Fibroblast of peridontal ligament (primary cell): ENCODE data around the gene RPRD1B.
"Not testable (repeated sequence)": the region's sequence is repeated elsewhere in the genome, so short reads cannot be mapped to it uniquely, and the experiment has no call there.

Experiments used
- DNase-seq: peaks from one replicate; pipeline ENCODE4 v3.0.0-alpha.2; 2010; ENCODE audit errors: extremely low read depth

Gene RPRD1B

DNA sequence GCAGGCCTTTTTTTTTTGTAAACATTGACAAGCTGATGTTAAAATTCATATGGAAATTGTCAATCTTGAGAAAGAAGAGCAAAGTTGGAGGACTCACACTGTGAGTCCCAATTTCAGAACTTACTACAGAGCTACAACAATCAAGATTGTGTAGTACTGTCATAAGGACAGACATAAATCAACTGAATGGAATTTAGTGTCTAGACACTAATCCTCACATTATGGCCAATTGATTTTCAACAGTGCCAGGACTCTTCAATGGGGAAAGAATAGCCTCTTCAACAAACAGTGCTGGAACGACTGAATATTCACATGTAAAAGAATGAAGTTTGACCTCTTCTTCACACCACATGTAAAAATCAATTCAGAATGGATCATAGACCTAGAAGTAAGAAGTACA is 70.7 kb downstream of the RPRD1B start:
- DNase-seq = no peak

GRCh38 chr20:38106461-38106860 is 72.9 kb downstream of the RPRD1B start:
- no peak for DNase-seq

GRCh38 chr20:38107386-38107785 is 73.8 kb downstream of the RPRD1B start:
- DNase-seq = not testable (repeated sequence)

GRCh38 chr20:38107916-38108315 is 74.4 kb downstream of the RPRD1B start:
- DNase-seq = not testable (repeated sequence)

- peak; percentile 44 for DNase-seq
Observed at GRCh38 chr20:38108438-38108985, 75.0 kb downstream of the RPRD1B start.

DNA sequence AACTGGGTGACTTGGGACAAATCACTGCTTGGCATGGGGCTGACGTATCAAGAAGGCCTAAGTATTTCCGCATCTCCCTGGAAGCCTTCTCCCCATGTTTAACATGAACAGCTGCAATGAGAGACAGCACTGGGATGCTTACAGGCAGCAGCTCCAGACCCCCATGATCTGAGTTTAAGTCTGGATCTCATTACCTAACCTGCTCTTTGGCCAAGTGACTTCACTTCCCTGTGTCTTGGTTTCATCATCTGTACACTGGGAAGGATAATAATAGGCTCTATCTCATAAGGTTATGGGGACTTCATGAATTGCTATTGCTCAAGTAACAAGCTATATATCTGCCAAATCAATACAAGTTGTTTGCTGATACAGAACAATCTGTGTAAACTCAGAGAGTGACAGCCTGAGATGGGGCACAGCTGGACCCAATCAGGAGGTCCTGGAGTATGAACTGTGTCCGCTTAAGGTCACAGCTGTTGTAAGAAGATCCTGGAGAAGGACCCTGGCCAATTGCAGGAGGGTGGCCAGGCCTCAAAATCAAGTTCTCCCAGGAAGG is 75.5 kb downstream of the RPRD1B start:
- peak; percentile 86 for DNase-seq

DNA sequence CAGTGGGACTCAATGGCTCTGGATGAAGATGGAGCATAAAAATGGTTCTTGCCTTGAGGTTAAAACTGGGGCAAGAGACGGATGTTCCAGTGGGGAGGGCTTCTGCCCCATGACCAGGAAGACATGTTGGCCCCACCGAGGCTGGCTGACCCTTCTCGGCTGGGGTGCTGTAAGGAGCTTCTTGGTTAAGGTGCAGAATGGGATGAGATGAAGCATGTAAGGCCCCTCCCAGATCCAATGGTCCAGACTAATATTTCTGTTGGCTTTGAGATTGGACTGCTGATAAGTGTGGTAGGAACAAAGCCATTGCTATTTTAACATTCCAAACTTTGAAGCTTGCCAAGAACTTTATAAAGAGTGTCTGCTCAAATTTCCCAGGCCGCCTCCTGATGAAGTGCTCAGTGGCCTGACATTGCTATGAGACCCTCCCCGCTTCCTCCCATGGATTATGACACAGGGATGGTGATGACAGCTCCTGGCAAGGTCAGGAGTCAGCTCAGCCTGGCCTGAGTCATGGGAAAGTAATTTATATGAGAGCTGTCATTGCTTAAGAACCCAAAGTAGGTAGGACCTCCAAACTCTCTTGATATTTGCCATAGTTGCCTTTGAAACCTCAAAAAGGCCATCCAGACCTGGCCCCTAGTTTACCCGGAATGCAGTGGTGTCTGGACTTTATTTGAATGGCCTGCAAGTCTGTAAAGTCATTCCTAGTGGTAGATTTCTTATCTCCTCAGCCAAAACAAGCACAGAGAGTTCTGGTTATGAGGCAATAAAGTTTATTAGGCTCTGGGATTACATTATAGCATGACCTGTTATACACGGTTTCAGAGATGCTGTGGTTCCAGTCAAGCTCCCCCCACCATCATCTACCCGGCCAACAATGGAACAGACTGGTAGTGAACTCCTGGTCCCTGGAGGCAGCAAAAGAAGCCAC is 76.3 kb downstream of the RPRD1B start:
- peak; percentile 92 for DNase-seq

- DNase-seq = no peak
Observed at GRCh38 chr20:38110525-38111178, 77.1 kb downstream of the RPRD1B start.

DNA sequence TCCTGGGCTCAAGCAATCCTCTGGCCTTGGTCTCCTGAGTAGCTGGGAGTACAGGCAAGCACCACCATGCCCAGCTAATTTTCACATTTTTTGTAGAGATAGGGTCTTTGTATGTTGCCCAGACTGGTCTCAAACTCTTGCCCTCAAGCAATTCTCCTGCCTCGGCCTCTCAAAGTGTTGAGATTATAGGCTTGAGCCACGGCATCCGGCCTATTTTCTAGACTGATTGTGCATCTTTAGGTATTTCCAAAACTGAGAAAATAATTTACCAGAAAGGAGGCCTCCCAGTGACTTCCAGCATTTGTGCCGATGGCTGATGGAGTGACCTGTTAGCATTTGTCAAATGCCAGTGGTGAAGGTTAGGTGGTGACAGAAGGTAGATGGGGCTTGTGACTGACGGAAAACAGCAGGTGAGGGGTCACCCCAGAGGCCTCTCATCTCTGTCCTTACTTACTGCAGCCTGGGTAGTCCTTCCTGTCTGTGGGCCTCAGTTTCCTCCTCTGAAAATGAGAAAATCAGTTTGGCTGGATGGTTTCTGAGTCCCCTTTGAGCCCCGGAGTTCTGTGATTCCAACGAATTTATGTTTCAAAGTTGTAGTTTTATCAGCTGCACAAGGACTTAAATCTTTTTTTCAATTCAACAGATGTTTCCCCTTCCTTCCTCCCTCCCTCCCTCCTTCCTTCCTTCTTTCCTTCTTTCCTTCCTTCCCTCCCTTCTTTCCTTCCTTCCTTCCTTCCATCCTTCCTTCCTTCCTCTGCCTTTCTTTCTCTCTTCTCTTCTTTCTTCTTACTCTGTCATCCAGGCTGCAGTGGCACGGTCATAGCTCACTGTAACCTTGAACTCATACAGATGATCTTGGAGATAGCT is 78.1 kb downstream of the RPRD1B start:
- DNase-seq = no peak

DNA sequence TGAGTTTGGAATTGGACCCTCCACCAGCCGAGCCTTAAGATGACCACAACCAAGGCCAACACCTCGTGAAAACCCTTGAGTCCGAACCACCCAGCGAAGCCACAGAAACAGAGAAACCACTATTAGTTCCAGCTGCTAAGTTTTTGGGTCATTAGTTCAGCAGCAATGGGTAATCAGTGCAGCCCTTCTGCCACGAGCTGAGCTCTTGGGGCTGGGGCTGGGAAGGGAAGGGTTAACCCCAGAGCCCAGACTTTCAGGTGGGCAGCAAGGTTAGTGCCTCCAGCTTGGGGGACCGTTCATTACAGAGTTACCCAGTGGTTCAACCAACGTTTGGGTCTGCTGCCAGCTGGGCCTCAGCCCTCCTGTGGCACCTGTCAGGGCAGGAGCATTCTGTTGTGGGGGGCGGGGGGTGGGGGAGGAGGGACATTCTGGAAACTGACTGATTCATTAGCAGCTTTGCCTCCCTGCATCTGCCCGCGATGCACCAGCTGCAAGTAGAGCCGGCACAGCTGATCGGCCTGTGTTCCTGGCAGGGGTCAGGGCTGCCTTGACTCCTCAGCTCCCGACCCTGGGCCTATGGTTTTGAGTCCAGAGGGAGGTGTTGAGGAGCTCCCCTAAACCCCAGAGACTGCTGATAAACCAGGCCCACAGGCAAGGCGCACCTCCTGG is 78.8 kb downstream of the RPRD1B start:
- DNase-seq = no peak

DNA sequence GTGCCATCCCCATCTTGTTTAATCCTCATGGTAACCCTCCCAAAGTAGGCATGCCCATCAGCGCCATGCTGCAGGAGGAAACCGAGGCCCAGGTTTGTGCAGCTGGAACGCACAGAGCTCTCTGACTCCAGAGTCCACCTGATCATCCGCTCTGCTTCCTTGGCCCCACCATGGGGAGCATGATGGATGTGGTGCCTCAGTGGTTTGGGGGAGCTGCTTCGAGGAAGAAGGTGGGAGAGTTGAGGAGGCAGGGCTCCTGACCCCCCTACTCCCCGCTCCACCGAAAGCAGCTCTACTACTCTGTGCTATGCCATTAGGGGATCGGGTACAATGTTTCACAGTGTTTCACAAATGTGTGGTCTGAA is 79.4 kb downstream of the RPRD1B start:
- DNase-seq = no peak

DNA sequence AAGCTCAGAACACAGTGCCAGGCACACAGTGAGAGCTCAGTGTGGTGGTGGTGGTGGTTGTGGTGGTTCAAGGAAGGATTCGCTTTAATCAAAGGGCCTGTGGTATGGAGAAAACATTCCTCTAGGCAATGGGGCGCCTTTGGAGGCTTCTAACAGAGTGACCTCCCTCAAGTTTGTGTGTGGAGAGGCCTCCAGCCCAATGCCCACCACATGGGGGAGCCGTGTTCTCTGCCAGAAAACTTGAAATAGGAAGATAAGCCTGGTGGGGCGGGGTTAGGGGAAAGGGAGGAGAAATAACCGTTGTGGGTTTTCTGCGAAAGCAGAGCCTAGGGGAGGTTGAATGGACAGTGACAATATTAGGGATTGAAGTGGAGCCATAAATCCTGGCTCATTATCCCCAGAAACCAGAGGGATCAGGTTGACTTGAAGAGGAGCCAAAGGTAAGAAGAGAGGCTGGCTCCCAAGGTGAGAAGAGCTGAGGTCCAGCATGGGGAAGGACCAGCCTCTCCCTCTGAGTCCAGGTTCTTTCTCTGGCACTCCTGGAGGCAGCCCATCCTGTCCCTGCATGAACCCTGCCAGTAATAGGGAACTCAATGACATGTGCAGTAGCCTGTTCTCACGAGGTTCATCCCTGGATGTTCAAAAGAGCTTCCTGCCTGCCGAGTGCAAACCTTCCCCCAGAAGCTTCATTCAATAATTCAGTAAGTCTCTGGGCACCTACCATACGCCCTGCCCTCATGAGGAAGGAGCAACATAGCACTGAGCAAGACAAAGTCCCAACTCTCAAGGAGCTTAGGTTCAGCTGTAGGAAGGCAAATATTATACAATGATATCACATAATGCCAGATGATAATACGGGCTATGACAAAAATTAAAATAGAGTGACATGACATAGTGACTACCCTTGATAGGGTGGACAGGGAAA is 80.1 kb downstream of the RPRD1B start:
- no peak for DNase-seq

DNA sequence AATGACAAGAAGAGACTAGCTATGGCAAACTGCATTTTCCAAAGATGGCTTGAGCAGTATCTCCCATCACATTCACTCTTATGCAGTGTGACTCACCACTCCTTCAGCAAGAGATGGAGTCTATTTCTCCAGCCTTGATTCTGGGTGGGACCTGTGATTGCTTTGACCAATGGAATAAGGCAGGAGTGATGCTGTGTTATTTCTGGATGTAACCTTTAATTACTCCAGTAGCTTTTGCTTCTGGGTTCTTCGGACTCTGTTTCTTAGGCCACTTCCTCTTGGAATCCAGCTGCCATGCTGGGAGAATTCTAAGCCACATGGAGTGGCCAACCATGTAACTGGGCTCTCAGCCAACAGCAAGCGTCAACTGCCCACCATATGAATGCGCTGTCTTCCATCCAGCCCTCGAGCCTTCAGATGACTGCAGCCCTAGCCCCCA is 80.8 kb downstream of the RPRD1B start:
- DNase-seq = peak; percentile 49

DNA sequence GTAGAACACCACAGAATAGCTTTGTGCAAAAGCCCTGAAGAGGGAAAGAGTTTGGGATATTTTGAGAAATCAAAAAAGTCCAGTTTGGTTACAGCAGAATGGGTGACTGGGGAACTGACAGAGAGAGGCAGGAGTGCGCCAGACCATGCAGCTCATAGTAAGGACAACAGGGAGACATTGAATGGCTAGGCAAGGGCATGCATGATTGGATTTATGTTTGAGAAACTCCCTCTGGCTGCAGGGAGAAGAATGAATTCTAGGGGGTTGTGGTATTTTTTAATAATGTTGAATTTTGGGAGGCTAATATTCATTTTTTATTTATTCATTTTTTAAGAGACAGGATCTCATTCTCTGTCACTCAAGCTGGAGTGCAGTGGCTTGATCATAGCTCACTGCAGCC is 81.7 kb downstream of the RPRD1B start:
- no peak for DNase-seq

GRCh38 chr20:38115896-38116295 is 82.3 kb downstream of the RPRD1B start:
- no peak for DNase-seq

DNA sequence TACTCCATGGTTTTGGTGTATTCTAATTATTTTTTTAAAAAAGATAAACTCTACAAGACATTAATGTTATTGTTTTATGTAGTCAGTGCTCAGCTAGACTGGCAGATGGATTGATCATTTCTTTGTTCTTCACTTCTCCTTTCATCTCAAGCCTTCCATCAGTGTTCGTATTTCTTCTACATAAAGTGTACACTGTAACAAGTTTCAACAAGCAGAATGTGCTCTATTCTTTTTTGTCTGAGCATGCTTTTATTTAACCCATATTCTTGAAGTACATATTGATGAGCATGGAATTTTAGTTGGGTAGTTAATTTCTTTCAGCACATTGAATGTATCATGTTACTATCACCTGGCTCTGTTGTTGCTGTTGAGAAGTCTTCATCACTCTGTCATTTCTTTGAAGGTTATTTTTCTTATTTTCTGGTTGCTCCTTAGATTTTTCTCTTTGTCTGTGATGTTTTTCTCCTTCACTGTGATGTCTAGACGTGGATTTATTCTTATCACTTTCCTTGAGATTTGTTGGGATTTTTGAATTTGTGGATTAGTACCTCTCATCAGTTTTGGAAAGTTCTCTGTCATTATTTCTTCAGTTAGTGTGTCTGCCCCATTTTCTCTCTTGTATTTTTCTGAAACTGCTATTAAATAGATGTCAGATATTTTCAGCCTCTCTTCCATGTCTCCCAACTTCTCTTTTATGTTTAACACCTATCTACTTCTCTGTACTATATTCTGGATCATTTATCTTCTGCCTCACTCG is 83.0 kb downstream of the RPRD1B start:
- no peak for DNase-seq

- DNase-seq = no peak
Observed at GRCh38 chr20:38117205-38117604, 83.7 kb downstream of the RPRD1B start.

DNA sequence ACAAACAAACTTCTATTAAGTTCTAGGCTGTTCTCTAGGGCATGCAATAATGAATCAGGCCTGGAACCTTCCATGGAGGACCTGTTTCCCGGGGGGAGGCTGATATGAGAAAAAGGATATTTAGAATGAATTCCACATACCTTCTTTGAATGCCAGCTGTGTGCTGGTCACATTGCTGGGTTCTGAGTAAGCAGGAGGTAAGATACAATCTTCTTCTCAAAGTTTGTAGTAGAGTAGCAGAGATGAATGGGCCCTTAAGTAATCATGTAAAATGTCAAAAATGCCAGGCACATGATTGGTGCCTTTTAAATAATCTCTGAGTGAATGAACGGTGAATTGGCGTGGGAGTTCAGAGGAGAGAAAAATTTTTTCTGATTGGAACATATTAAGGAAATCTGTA is 84.1 kb downstream of the RPRD1B start:
- peak; percentile 29 for DNase-seq

- DNase-seq = no peak
Observed at GRCh38 chr20:38119446-38119845, 85.9 kb downstream of the RPRD1B start.
